ENCODE data around the gene DNER.

DNA sequence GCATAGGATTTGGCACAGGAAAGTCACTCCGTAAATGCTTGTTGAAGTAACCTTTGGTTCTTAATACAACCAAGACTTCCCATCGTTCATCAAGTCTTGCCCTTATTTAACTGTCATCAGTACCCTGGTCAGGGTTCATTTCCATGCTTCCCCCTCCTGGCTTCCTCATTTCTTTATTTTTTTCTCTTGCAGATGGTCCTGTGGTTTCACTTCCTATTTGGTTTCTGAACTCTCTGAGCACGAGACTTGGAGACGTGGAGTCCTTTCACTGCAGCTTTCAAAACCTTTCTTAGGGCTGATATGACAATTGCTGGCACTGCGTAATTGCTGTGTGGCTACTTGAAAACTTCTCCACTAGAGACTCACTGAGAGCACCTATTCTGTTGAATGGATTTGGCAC lies 383.4 kb downstream of the DNER start:
- no peak for TF ChIP-seq POLR2A (IDR thresholded peaks at IDR 0.05)
- TF ChIP-seq, protein P1, sequence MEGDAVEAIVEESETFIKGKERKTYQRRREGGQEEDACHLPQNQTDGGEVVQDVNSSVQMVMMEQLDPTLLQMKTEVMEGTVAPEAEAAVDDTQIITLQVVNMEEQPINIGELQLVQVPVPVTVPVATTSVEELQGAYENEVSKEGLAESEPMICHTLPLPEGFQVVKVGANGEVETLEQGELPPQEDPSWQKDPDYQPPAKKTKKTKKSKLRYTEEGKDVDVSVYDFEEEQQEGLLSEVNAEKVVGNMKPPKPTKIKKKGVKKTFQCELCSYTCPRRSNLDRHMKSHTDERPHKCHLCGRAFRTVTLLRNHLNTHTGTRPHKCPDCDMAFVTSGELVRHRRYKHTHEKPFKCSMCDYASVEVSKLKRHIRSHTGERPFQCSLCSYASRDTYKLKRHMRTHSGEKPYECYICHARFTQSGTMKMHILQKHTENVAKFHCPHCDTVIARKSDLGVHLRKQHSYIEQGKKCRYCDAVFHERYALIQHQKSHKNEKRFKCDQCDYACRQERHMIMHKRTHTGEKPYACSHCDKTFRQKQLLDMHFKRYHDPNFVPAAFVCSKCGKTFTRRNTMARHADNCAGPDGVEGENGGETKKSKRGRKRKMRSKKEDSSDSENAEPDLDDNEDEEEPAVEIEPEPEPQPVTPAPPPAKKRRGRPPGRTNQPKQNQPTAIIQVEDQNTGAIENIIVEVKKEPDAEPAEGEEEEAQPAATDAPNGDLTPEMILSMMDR (IDR thresholded peaks at IDR 0.05) = no peak
